AG10803 (cell line): ENCODE measurements around the gene OXLD1.

Source experiments
- DNase-seq: peaks from one replicate; pipeline ENCODE4 v3.0.0; 2010; ENCODE audit warnings: low read depth
- H3K4me3 ChIP-seq: 2 replicates; pipeline ENCODE4 v1.5.1; 2011; ENCODE audit warnings: mild to moderate bottlenecking, low read length, control low read depth
- TF ChIP-seq, protein P1 (sequence below): conservative IDR thresholded peaks from 2 replicates; pipeline ENCODE4 v1.5.1; 2011; ENCODE audit warnings: mild to moderate bottlenecking, low read length, control low read depth, inconsistent platforms

Gene OXLD1

DNA sequence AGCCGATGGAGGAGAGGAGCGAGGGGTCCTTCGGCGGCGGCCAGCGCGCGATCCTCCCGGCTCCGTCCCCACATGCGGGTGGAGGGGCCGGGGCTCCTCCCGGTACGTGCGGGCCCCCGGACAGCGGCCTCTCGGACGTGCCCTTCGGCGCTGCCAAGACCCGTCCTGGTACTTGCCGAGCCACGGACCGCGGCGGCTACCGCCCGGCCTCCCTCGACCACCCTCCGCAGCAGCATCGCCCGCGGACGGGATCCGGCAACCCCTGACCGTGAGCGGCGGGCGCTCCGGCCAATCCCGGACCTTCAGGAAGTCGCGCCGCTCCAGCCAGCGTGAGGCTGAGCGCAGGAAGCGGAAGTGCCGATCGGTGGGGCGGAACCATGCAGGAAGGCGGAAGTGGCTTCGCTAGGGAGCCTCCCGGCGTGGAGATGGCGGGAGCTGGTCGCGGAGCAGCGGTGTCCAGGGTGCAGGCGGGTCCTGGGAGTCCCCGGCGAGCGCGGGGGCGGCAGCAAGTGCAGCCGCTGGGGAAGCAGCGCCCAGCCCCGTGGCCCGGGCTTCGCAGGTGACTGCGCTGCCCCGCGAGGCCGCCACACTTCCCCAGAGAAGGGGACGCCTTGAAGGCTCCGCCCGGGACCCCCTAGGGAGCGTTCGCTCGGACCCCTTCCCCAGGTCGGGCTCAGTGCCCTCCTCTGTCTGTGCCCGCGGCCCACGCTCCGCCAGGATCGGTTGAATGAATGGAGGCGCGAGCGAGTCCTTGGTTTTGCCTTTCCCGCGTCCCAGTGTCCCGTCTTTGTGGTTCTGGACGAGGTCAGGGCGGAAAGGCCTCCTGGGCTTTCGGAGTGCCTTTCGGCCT lies at the start of gene OXLD1, which contains the start of gene CCDC137:
Gene OXLD1, minus strand, starts transcription at position 264 of the 850 bp plus-strand sequence. Its CDS starts 28 bp downstream, at position 236.
Gene CCDC137, plus strand, starts transcription at position 396 of the 850 bp plus-strand sequence. Its CDS starts 30 bp downstream, at position 426.
- TF ChIP-seq, protein P1, sequence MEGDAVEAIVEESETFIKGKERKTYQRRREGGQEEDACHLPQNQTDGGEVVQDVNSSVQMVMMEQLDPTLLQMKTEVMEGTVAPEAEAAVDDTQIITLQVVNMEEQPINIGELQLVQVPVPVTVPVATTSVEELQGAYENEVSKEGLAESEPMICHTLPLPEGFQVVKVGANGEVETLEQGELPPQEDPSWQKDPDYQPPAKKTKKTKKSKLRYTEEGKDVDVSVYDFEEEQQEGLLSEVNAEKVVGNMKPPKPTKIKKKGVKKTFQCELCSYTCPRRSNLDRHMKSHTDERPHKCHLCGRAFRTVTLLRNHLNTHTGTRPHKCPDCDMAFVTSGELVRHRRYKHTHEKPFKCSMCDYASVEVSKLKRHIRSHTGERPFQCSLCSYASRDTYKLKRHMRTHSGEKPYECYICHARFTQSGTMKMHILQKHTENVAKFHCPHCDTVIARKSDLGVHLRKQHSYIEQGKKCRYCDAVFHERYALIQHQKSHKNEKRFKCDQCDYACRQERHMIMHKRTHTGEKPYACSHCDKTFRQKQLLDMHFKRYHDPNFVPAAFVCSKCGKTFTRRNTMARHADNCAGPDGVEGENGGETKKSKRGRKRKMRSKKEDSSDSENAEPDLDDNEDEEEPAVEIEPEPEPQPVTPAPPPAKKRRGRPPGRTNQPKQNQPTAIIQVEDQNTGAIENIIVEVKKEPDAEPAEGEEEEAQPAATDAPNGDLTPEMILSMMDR, result no peak
- DNase-seq, result peak; percentile 97
- peak within 1 kb of the TSS; percentile 61 for H3K4me3 ChIP-seq

DNA sequence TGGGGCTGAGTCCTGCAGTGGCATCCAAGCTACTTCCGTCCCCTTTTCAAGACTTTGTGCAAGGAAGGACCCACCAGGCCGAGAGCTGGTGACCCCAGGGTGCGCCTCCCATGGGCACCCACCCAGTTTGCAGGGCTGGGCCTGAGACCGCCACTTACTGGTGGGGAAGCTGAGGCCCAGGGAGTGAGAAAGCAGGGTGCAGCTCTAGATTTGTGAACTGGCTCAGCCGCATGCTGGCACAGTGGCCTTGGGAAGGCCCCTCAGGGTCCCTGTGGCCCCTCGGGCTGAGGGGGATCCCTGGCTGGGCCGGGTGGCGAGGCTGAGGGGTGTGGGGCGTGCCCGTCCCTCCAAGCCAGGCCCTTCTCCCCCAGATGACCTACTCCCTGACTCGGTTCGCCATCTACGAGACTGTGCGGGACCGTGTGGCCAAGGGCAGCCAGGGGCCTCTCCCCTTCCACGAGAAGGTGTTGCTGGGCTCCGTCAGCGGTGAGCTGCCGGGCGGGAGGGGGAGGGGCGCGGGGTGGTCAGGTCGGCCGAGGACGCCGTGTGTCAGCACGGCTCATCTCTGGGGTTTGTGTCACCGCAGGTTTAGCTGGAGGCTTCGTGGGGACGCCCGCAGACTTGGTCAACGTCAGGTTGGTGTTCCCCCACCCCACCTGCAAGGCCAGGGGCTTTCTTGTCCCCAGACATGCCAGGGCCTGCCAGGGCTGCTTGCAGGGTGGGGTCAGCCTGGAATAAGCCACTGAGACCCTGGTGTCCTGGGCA lies 48.9 kb upstream of the OXLD1 start:
- no peak for DNase-seq
- H3K4me3 ChIP-seq, result no peak overlapping the region
- TF ChIP-seq, protein P1, result no peak

DNA sequence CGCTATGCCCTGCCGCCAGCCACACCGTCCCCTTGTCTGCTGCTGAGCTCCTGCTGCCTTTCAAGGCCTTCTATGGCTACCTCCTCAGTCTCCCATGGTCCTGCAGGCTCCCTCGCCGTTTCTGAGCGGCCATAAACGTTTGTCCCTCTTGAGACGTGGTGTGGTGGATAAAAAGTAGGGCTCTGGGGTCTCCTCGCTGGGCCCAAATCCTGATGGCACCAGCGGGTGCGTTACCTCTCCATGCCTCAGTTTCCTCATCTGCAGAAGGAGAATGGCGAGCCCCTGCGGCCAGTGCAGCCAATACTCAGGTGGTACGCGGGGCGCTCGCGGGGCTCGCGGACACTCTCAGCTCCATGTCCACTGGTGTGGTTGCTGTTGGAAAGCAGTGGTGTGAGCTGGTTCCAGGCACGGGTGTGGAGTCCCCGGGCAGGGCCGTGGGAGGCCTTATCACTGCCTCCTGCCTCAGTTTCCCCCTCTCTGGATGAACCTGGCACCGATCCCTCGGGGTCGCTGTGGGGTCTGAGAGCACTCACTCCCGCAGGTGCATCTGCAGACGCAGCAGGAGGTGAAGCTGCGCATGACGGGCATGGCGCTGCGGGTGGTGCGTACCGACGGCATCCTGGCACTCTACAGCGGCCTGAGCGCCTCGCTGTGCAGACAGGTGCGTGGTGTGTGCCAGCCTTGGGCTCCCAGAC lies 48.2 kb upstream of the OXLD1 start:
- no peak overlapping the region for H3K4me3 ChIP-seq
- TF ChIP-seq, protein P1, result no peak

DNA sequence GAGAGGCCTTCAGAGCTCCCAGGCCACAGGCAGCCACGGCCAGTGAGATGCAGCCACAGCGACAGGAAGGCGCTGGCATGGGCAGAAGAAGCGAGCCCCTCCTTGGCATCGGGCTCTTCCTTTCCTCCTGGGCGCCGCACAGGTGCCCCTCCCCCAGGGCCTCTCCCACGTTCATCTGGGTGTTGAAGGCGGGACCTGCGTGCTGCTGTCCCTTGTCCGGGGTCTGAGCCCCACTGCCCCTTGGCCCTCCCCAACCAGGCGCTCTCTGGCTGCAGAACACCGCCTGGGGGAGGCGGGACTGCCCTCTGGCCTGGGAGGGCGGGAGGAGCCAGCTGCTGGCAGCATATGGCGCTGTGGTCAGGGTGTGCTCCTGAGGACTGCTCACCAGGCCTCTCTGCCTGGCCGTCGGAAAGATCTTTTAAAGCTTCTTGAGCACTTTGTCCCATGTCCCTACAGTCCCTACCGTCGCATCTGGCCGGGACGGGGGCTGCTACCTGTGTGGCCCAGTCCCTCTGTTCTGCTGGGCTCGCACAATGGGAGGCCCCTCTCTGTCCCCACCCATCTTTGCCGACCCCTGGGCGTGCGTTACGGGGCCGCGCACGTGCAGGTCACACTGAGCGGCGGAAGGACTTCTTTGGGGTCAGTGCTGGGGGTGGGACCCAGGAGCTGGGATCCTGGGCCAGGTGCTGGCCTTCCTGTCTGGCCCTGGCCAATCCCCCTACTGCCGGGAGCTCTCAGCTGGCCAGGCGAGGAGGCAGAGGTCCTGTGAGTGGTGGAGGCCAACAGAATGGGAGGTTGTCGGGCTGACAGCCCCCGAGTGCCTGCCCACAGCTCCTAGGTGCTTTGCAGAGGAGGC lies 47.4 kb upstream of the OXLD1 start:
- H3K4me3 ChIP-seq, result no peak overlapping the region
- DNase-seq, result no peak
- TF ChIP-seq, protein P1, result no peak

More for the DNA sequence above, 48.2 kb upstream of the OXLD1 start:
- DNase-seq, result no peak

DNA sequence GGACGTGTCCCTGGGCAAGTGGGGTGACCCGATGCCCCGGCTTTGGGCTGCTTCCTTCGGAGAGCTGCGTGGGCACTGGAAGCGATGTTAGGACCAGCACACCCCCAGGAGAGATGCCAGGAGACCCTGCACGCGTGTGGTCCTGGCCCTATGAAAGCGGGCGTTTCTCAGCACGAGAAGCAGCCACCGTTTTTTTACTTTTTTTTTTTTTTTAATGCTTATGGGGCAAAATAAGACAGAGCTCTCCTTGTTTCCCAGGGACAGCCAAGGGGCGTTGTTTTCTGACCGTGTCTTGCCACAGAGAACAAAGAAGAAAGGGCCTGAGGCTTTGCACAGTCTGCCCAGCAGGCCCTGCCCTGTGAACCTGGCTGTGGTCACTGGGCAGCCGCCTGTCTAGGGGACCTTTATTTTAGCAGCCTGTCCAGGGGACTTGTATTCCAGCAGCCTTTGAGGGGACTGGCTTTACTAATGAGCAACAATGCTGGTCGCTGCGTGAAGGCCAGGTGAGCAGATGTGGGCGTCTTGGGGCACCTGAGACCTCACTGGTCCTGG lies 46.7 kb upstream of the OXLD1 start:
- TF ChIP-seq, protein P1, result no peak
- DNase-seq, result no peak
- H3K4me3 ChIP-seq, result peak overlapping the region; percentile 59

DNA sequence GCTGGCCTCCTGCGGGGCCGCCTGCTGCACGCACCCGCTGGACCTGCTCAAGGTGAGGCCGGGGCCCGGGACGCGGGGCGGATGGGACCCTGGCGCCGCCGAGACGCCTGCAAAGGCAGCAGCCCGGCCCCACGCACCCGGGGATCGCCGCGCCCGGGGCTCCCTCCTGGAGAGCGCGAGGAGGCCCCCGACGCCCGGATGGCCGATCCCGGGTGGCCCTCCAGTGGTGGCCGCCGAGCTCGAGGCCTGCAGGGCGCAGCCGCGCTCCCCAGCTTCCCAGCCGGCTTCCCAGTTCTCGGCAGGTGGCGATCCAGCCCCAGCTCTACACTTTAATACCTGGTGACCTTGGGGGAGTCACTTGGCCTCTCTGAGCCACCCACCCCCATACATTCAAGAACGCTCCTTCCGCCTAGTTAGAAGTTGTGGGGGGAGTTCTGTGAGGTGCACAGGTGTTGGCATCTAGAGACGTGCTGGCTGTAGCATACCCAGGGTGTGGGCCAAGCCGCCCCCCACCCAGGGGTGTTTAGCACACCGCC lies 46.1 kb upstream of the OXLD1 start:
- DNase-seq, result peak; percentile 22
- TF ChIP-seq, protein P1, result peak; percentile 9; the same call in 1 of the 2 replicates
- H3K4me3 ChIP-seq, result peak overlapping the region; percentile 59
